Measurements from ENCODE around the gene TP53BP2.
"Not testable (repeated sequence)": the region's sequence is repeated elsewhere in the genome, so short reads cannot be mapped to it uniquely, and the experiment has no call there.

GRCh38 chr1:223889319-223889718 lies 43.6 kb upstream of the TP53BP2 start:
- TF ChIP-seq POLR2AphosphoS5, POLR2A (IDR thresholded peaks at IDR 0.05; ENCODE audit: low read depth, low read length): not testable (repeated sequence)

Measured in GM12892 (cell line).